Fibroblast of peridontal ligament (primary cell): Measurements from ENCODE around the gene SYT7.
"Not testable (repeated sequence)": the region's sequence is repeated elsewhere in the genome, so short reads cannot be mapped to it uniquely, and the experiment has no call there.

ENCODE experiments used
- DNase-seq: peaks from one replicate; pipeline ENCODE4 v3.0.0-alpha.2; 2010; ENCODE audit errors: extremely low read depth

Gene SYT7

GRCh38 chr11:61475433-61475832 is 105.4 kb downstream of the SYT7 start:
- no peak for DNase-seq

DNA sequence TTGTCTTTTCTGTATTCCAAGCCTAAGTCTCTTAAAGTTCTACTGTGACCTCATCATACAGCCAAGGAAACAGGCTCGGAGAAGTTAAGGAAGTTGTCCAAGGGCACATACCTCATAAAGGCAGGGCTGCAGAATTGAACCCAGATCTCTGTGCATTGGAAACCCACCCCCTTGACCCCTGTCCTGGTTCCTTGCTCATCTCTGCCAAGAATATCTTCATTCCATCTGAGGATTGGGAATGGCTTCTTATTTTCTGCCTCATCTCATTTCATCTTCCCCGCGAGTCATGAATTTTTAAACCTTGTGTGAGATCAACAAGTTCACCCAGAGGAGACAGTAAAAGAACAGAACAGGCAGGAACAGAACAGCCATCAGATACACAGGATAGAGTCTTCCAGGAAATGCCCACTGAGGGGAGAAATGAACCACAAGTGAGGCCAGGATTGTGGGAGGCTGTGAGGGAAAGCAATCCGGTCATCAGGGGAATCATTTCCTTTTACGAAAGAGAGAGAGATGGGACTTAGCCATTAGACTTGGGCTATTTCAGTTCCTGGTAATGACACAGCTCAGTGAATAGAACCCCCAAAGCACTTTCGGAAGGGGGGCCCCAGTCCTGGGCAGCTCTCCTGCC is 106.7 kb downstream of the SYT7 start:
- DNase-seq, result peak; percentile 13

DNA sequence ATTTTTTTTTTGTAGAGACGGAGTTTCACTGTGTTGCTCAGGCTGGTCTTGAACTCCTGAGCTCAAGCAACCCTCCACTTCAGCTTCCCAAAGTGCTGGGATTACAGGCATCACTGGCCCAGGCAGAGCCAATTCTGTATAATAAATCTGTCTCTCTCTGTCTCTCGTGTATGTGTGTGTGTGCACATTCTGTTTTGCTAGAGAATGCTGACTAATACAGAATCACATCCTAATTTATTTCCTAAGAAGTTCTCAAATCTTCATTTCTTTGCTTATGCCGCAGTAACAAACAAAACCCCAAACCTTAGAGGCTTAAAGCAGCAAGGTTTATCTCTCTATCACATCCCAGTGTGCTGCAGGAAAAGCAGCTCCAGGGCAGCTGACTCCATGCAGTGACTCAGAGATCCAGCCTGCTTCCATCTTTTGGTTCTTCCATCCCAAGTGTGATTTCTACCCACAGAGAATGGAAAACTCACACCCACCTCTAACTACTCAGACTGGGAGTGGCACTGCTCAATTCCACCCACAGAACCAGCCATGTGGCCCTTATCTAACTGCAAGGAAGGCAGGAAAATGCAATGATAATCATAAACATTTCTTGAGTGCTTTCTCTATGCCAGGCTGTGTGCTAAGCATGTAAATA is 107.4 kb downstream of the SYT7 start:
- no peak for DNase-seq

DNA sequence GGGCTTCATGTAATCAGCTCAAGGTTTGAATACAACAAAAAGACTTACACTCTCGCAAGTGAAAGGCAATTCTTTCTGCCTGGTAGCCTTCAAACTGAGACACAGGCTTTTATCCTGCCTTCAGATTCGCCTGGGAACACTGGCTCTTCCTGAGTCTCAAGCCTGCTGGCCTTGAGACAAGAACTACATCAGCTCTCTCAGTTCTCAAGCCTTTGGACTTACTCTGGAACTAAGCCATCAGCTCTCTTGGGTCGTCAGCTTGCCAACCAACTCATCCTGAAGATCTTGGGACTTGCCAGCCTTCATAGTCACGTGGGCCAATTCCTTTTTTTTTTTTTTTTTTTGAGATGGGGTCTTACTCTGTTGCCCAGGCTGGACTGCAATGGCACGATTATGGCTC is 108.0 kb downstream of the SYT7 start:
- peak; percentile 86 for DNase-seq

- peak; percentile 63 for DNase-seq
These were observed 108.6 kb downstream of the SYT7 start for GRCh38 chr11:61472282-61472681.

DNA sequence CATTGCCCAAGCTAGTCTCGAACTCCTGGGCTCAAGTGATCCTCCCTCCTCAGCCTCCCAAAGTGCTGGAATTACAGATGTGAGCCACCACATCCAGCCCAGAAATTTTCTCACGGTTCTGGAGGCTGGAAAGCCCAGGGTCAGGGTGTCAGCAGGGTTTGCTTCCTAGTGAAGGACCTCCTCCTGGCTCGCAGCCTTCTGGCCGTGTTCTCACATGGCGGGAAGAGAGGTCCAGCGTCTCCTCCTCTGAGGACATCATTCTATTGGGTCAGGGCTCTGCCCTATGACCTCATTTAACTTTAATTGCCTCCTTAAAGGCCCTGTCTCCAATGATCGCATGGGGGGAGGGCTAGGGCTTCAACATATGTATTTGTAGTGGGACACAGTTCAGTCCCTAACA is 112.9 kb downstream of the SYT7 start:
- no peak for DNase-seq

DNA sequence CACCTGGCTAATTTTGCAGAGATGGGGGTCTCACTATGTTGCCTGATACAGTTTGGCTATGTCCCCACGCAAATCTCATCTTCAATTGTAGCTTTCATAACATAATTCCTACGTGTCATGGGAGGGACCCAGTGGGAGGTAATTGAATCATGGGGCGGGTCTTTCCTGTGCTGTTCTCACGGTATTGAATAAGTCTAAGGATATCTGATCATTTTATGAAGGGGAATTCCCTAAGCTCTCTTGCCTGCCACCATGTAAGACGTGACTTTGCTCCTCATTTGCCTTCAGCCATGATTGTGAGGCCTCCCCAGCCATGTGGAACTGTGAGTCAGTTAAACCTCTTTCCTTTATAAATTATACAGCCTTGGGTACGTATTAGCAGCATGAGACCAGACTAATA is 113.3 kb downstream of the SYT7 start:
- not testable (repeated sequence) for DNase-seq
